Measurements from ENCODE around the gene YDJC. TPM values are rescaled to one million over a fixed set of nuclear protein-coding genes. Genes with fewer than 3 reads are reported as not detected.

The YDJC gene
- total and polyA plus RNA-seq, 2 of the 4 experiments (the other 2 are of a cell fraction), result 8.1 to 23.6 TPM

DNA sequence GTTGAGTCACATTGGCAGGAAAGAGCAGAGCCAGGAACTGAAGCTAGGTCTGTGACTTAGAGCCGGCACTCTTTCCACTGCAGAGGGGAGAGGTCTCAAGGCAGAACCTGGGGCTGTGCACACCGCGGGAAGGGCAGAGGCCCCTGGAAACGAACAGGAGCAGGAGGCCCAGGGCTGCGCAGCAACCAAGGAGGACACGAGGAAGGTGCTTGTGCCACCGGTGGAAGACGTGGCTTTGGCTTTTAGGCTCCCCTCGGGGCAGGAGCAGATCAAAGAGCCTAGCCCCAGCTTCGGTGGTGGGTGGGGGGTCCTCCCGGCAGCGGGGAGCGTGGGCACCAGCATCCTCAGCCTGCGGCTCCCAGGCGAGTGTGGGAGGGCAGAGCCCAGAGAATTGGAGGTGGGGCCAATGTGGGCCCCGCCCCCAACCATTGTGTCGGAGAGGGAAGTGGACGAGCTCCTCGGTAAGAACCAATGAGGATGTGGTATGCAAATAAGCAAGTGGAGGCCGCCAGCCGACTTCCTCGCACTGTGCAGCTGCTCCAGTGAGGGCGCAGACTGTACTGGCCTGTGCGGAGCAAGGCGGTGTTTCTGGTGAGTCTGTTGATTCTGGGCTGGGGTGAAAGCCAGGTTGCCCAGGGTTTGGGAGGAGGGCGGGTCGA lies 2.5 kb upstream of the YDJC start, which contains the start of gene CCDC116:
CCDC116 (plus strand) TSS at position 524 of the 659 bp plus-strand sequence. CDS start 422 bp downstream, outside the sequence.
- ChIA-PET CTCF (no interaction called here), POLR2A (ENCODE audit: unreplicated experiment) (no interaction called here)
- H3K79me1 ChIP-seq (ENCODE audit: low read depth in 1 of 2, low read length in 2 of 2), result peaks cover 10 to 21% of the 10 kb centered on the region in 2 experiments; a peak in 3 of 4 replicates
- peaks cover 2% of the 10 kb centered on the region; the same call in 1 of the 2 replicates for H3K36me3 ChIP-seq (ENCODE audit: control insufficient read depth, insufficient read depth, low read length)
- H3K9me1 ChIP-seq (ENCODE audit: insufficient read depth, low read length), result no peaks in the 10 kb centered on the region
- H3K27me3 ChIP-seq (ENCODE audit: control insufficient read depth, insufficient read depth, low read length), result no peaks in the 10 kb centered on the region
- DNase-seq, result no peak
- 87% methylated on average over 14 of the region's 27 CpGs; no CpG with 5 or more reads in 1 of the 2 experiments for WGBS, 2 experiments (ENCODE audit: extremely low coverage in 2 of 2, insufficient read length in 1 of 2)
- H3K27ac ChIP-seq (ENCODE audit: insufficient read depth, low read length), result no peak within 1 kb of the TSS
- no peak within 1 kb of the TSS for H4K91ac ChIP-seq (ENCODE audit: insufficient read depth, low read depth, low read length)
- no peak within 1 kb of the TSS for H3K14ac ChIP-seq (replicated peaks; ENCODE audit: low read depth, low read length)
- no peak within 1 kb of the TSS for H3K4me3 ChIP-seq (ENCODE audit: insufficient read depth, low read depth, low read length)
- H3K9ac ChIP-seq (ENCODE audit: low read depth, low read length), result no peak within 1 kb of the TSS
- no peak within 1 kb of the TSS for H2BK20ac ChIP-seq (ENCODE audit: low read depth, low read length)
- H2BK5ac ChIP-seq (ENCODE audit: low read depth, low read length, poor library complexity, severe bottlenecking), result no peak within 1 kb of the TSS
- no peak within 1 kb of the TSS for H3K18ac ChIP-seq (ENCODE audit: low read depth, low read length)
- no peak within 1 kb of the TSS for H4K8ac ChIP-seq (ENCODE audit: low read depth in 2 of 2, low read length in 2 of 2)
- H3K4me2 ChIP-seq (ENCODE audit: low read depth, low read length), result no peak within 1 kb of the TSS
- peaks cover 4% of the 10 kb centered on the region; the same call in 1 of the 2 replicates for H4K20me1 ChIP-seq (ENCODE audit: insufficient read depth, low read length)
- H3K4me1 ChIP-seq (ENCODE audit: control insufficient read depth, insufficient read depth, low read length), result peaks cover 4% of the 10 kb centered on the region
- in situ Hi-C loops (cut with MboI; ENCODE audit: low sequenced_read_pairs) (no loop called here), dilution Hi-C loops (cut with HindIII; ENCODE audit: low sequenced_read_pairs, unreplicated experiment) (no loop called here), intact Hi-C loops (cut with micrococcal nuclease) (no loop called here)
- no peak within 1 kb of the TSS for H2AK5ac ChIP-seq (ENCODE audit: low read depth, low read length)
- H3K4ac ChIP-seq (ENCODE audit: low read depth, low read length), result no peak within 1 kb of the TSS
- BruUV-seq (replicated peaks), result no TSS peak
- H3K56ac ChIP-seq (ENCODE audit: extremely low read depth, insufficient read depth, low read length), result no peak within 1 kb of the TSS
- TF ChIP-seq MXI1 (IDR thresholded peaks at IDR 0.05; ENCODE audit: borderline replicate concordance, low read depth, low read length) (no peak), RAD21 (IDR thresholded peaks at IDR 0.05; ENCODE audit: low read length) (no peak), SMC3 (IDR thresholded peaks at IDR 0.05; ENCODE audit: low read depth, low read length) (no peak), FOS (IDR thresholded peaks at IDR 0.05; ENCODE audit: low read depth, low read length) (no peak), BHLHE40 (IDR thresholded peaks at IDR 0.05; ENCODE audit: low read depth, low read length) (no peak), CHD1 (IDR thresholded peaks at IDR 0.05; ENCODE audit: low read depth, low read length) (no peak), RCOR1 (IDR thresholded peaks at IDR 0.05; ENCODE audit: insufficient replicate concordance, low read length) (no peak), POLR2A (IDR thresholded peaks at IDR 0.05; ENCODE audit: low read depth, low read length) (no peak), MAZ (IDR thresholded peaks at IDR 0.05; ENCODE audit: borderline replicate concordance, low read depth, low read length) (no peak), MAFK (IDR thresholded peaks at IDR 0.05; ENCODE audit: low read depth, low read length) (no peak), NFE2L2 (IDR thresholded peaks at IDR 0.05; ENCODE audit: low read depth, low read length) (no peak), RFX5 (IDR thresholded peaks at IDR 0.05; ENCODE audit: low read depth, low read length) (no peak), CEBPB (IDR thresholded peaks at IDR 0.05; ENCODE audit: low read depth, low read length) (no peak)
- TF ChIP-seq, protein P1, sequence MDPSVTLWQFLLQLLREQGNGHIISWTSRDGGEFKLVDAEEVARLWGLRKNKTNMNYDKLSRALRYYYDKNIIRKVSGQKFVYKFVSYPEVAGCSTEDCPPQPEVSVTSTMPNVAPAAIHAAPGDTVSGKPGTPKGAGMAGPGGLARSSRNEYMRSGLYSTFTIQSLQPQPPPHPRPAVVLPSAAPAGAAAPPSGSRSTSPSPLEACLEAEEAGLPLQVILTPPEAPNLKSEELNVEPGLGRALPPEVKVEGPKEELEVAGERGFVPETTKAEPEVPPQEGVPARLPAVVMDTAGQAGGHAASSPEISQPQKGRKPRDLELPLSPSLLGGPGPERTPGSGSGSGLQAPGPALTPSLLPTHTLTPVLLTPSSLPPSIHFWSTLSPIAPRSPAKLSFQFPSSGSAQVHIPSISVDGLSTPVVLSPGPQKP (IDR thresholded peaks at IDR 0.05; ENCODE audit: borderline replicate concordance, low read depth, low read length), result no peak
- TF ChIP-seq, protein P2, sequence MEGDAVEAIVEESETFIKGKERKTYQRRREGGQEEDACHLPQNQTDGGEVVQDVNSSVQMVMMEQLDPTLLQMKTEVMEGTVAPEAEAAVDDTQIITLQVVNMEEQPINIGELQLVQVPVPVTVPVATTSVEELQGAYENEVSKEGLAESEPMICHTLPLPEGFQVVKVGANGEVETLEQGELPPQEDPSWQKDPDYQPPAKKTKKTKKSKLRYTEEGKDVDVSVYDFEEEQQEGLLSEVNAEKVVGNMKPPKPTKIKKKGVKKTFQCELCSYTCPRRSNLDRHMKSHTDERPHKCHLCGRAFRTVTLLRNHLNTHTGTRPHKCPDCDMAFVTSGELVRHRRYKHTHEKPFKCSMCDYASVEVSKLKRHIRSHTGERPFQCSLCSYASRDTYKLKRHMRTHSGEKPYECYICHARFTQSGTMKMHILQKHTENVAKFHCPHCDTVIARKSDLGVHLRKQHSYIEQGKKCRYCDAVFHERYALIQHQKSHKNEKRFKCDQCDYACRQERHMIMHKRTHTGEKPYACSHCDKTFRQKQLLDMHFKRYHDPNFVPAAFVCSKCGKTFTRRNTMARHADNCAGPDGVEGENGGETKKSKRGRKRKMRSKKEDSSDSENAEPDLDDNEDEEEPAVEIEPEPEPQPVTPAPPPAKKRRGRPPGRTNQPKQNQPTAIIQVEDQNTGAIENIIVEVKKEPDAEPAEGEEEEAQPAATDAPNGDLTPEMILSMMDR (conservative IDR thresholded peaks at IDR 0.05; ENCODE audit: low read depth, low read length), result no peak
- TF ChIP-seq, protein P3, sequence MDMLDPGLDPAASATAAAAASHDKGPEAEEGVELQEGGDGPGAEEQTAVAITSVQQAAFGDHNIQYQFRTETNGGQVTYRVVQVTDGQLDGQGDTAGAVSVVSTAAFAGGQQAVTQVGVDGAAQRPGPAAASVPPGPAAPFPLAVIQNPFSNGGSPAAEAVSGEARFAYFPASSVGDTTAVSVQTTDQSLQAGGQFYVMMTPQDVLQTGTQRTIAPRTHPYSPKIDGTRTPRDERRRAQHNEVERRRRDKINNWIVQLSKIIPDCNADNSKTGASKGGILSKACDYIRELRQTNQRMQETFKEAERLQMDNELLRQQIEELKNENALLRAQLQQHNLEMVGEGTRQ (IDR thresholded peaks at IDR 0.05; ENCODE audit: low read depth, low read length), result no peak
- H3K23ac ChIP-seq (ENCODE audit: low read depth, low read length), result no peak within 1 kb of the TSS
- no peak for ATAC-seq (ENCODE audit: low read depth)
- H2BK120ac ChIP-seq (ENCODE audit: low read depth, low read length), result no peak within 1 kb of the TSS
- no peak within 1 kb of the TSS for H2AFZ ChIP-seq (replicated peaks; ENCODE audit: low read length, poor library complexity)
- H2BK15ac ChIP-seq (ENCODE audit: low read depth, low read length), result no peak within 1 kb of the TSS
- no peaks in the 10 kb centered on the region for H3K9me3 ChIP-seq (ENCODE audit: control insufficient read depth, insufficient read depth, low read length)
- no peak within 1 kb of the TSS for H4K5ac ChIP-seq (ENCODE audit: low read depth, low read length)
- no peak within 1 kb of the TSS for H2AK9ac ChIP-seq (replicated peaks; ENCODE audit: low read depth, low read length, poor library complexity)

Measured in IMR-90 (cell line).